OCI-LY7 (cell line): ENCODE results near the gene ZNF318. TPM values are rescaled to one million over a fixed set of nuclear protein-coding genes. Genes with fewer than 3 reads are reported as not detected.

ENCODE experiments used
- BruUV-seq: library from RNA; stranded (reverse); fragments of 400-500 nt; replicated peaks from 2 replicates; lab custom pipeline; 2021; lab: Mats Ljungman, UMichigan
- CTCF ChIA-PET: fragments of 300-600 bp; sonication (Branson Sonifier 250); formaldehyde crosslinking; loops from one replicate; lab custom pipeline; 2022; ENCODE audit warnings: antibody characterized with exemption; ENCODE audit not compliant: unreplicated experiment; lab: Charles Lee
- POLR2A ChIA-PET: fragments of 300-600 bp; sonication (Branson Sonifier 250); formaldehyde crosslinking; loops from one replicate; lab custom pipeline; 2022; ENCODE audit warnings: antibody characterized with exemption; lab: Charles Lee
- DNase-seq: peaks from one replicate; pipeline ENCODE4 v3.0.0-alpha.2; 2015; ENCODE audit warnings: low spot score
- H2AFZ ChIP-seq: fragments of 200-600 bp; sonication (generic), shearing (Covaris generic); 2 replicates; pipeline ENCODE4 v1.6.1; 2014; ENCODE audit warnings: mild to moderate bottlenecking, antibody characterized with exemption, low read length, moderate library complexity
- H3K27ac ChIP-seq: fragments of 200-600 bp; sonication (generic); 2 replicates; pipeline ENCODE4 v1.5.1; 2014; ENCODE audit warnings: mixed run types, low read depth, mild to moderate bottlenecking, moderate library complexity, low read length, inconsistent platforms; ENCODE audit not compliant: poor library complexity, severe bottlenecking
- H3K36me3 ChIP-seq: fragments of 200-600 bp; sonication (generic); 2 replicates; pipeline ENCODE4 v1.6.1; 2014; ENCODE audit warnings: mild to moderate bottlenecking, antibody characterized with exemption, low read length, moderate library complexity, mixed read lengths; ENCODE audit not compliant: insufficient read depth
- H3K4me1 ChIP-seq: fragments of 200-600 bp; sonication (generic); 2 replicates; pipeline ENCODE4 v1.5.1; 2014; ENCODE audit warnings: mild to moderate bottlenecking, low read length; ENCODE audit not compliant: insufficient read depth, poor library complexity, severe bottlenecking
- H3K4me2 ChIP-seq: fragments of 200-600 bp; sonication (generic); 2 replicates; pipeline ENCODE4 v1.6.1; 2014; ENCODE audit warnings: mild to moderate bottlenecking, low read length
- H3K4me3 ChIP-seq: fragments of 200-600 bp; sonication (generic); 2 replicates; pipeline ENCODE4 v1.5.1; 2014; ENCODE audit warnings: mild to moderate bottlenecking, low read depth, low read length; ENCODE audit not compliant: poor library complexity, severe bottlenecking
- H3K79me2 ChIP-seq: fragments of 200-600 bp; sonication (generic); 2 replicates; pipeline ENCODE4 v1.6.1; 2016; ENCODE audit warnings: low read depth, mild to moderate bottlenecking, low read length, moderate library complexity, mixed read lengths; ENCODE audit not compliant: insufficient read depth
- H3K9me2 ChIP-seq: fragments of 200-600 bp; sonication (generic); 2 replicates; pipeline ENCODE4 v1.6.1; 2016; ENCODE audit warnings: mild to moderate bottlenecking, low read length, mixed read lengths; ENCODE audit not compliant: insufficient read depth
- H3K9me3 ChIP-seq: fragments of 200-600 bp; sonication (generic); 2 replicates; pipeline ENCODE4 v1.6.1; 2014; ENCODE audit warnings: mild to moderate bottlenecking, mixed run types, low read length, mixed read lengths
- H4K20me1 ChIP-seq: fragments of 200-600 bp; sonication (generic); 2 replicates; pipeline ENCODE4 v1.6.1; 2014; ENCODE audit warnings: mild to moderate bottlenecking, antibody characterized with exemption, low read length, moderate library complexity, mixed read lengths; ENCODE audit not compliant: insufficient read depth
- CTCF ChIP-seq: fragments of 200-600 bp; sonication (generic); conservative IDR thresholded peaks from 2 replicates; pipeline ENCODE4 v1.5.1; 2014; ENCODE audit warnings: mild to moderate bottlenecking, antibody characterized with exemption, low read length, moderate library complexity, mixed read lengths
- EZH2phosphoT487 ChIP-seq: fragments of 200-600 bp; sonication (generic); IDR thresholded peaks from 2 replicates; pipeline ENCODE4 v1.6.1; 2018; ENCODE audit warnings: low read depth, borderline replicate concordance, mild to moderate bottlenecking, mixed run types, antibody characterized with exemption, low read length, moderate library complexity, mixed read lengths
- intact Hi-C: fragments of 100-400 bp; cut with micrococcal nuclease; formaldehyde crosslinking; loops from one replicate; pipeline ENCODE4 v1.10.0; 2022; ENCODE audit not compliant: unreplicated experiment
- total RNA-seq, 2 experiments: library from RNA; depleted of rRNA in 1 of 2; stranded (reverse); fragments of >200 nt in 1 of 2; shearing (Covaris generic) in 1 of 2; gene quantifications; 2 replicates each; pipeline ENCODE4 v1.2.3, GENCODE V29; 2014 to 2022

ZNF318 gene
- total RNA-seq, 2 experiments from 2014 or later, result 12.8 to 24.4 TPM

GRCh38 chr6:43291708-43292107, 77.7 kb downstream of the ZNF318 start:
- Histone ChIP-seq H3K27ac (no peak overlapping the region), H3K9me2 (no peaks in the 10 kb centered on the region), H2AFZ (no peak overlapping the region), H3K4me3 (no peak overlapping the region), H3K4me2 (no peak overlapping the region), H4K20me1 (no peaks in the 10 kb centered on the region), H3K4me1 (no peaks in the 10 kb centered on the region), H3K79me2 (no peaks in the 10 kb centered on the region), H3K36me3 (no peaks in the 10 kb centered on the region), H3K9me3 (no peaks in the 10 kb centered on the region)
- TF ChIP-seq EZH2phosphoT487 (no peak), CTCF (no peak)
- no TSS peak for BruUV-seq
- intact Hi-C loops, result no loop called here
- POLR2A ChIA-PET, result no interaction called here
- DNase-seq, result no peak
- CTCF ChIA-PET, result no interaction called here

- H3K4me2 ChIP-seq, result no peak overlapping the region
- no peaks in the 10 kb centered on the region for H4K20me1 ChIP-seq
- no peak for DNase-seq
- no peaks in the 10 kb centered on the region for H3K9me3 ChIP-seq
- H2AFZ ChIP-seq, result no peak overlapping the region
- H3K36me3 ChIP-seq, result no peaks in the 10 kb centered on the region
- ChIA-PET CTCF (no interaction called here), POLR2A (no interaction called here)
- intact Hi-C loops, result no loop called here
- no peak for TF ChIP-seq EZH2phosphoT487
- no peak for TF ChIP-seq CTCF
- H3K79me2 ChIP-seq, result no peaks in the 10 kb centered on the region
- H3K4me1 ChIP-seq, result no peaks in the 10 kb centered on the region
- no peak overlapping the region for H3K4me3 ChIP-seq
- no TSS peak for BruUV-seq
- no peak overlapping the region for H3K27ac ChIP-seq
- H3K9me2 ChIP-seq, result no peaks in the 10 kb centered on the region
These were observed 78.5 kb downstream of the ZNF318 start for GRCh38 chr6:43290905-43291355.

GRCh38 chr6:43290339-43290904, 79.0 kb downstream of the ZNF318 start:
- CTCF ChIA-PET, result no interaction called here
- H3K27ac ChIP-seq, result no peak overlapping the region
- no peak overlapping the region for H3K4me3 ChIP-seq
- DNase-seq, result no peak
- TF ChIP-seq CTCF, result no peak
- TF ChIP-seq EZH2phosphoT487, result no peak
- H3K4me2 ChIP-seq, result no peak overlapping the region
- no peaks in the 10 kb centered on the region for H3K9me2 ChIP-seq
- no peaks in the 10 kb centered on the region for H3K9me3 ChIP-seq
- intact Hi-C loops, result no loop called here
- no peaks in the 10 kb centered on the region for H4K20me1 ChIP-seq
- H3K4me1 ChIP-seq, result no peaks in the 10 kb centered on the region
- no peaks in the 10 kb centered on the region for H3K79me2 ChIP-seq
- BruUV-seq, result no TSS peak
- no peaks in the 10 kb centered on the region for H3K36me3 ChIP-seq
- H2AFZ ChIP-seq, result no peak overlapping the region
- POLR2A ChIA-PET, result no interaction called here
